SK-N-MC (cell line): ENCODE results near the gene ECE1.

Experiments used
- DNase-seq: peaks from one replicate; pipeline ENCODE4 v3.0.0-alpha.2; 2011; ENCODE audit warnings: low read depth, low spot score
- H3K27ac ChIP-seq: fragments of 200-600 bp; sonication (generic); 2 replicates; pipeline ENCODE4 v1.5.1; 2016; ENCODE audit warnings: mixed run types
- H3K36me3 ChIP-seq: fragments of 200-600 bp; sonication (generic); 2 replicates; pipeline ENCODE4 v1.6.1; 2017; ENCODE audit warnings: antibody characterized with exemption, low read length, mixed read lengths; ENCODE audit not compliant: insufficient read depth
- H3K4me3 ChIP-seq: fragments of 200-600 bp; sonication (generic); 2 replicates; pipeline ENCODE4 v1.5.1; 2016
- H3K9ac ChIP-seq: fragments of 200-600 bp; sonication (generic); 2 replicates; pipeline ENCODE4 v1.8.0; 2017; ENCODE audit warnings: mixed run types, mixed read lengths; ENCODE audit not compliant: insufficient read length
- H3K9me3 ChIP-seq: fragments of 200-600 bp; sonication (generic); 2 replicates; pipeline ENCODE4 v1.6.1; 2017; ENCODE audit warnings: low read depth, mild to moderate bottlenecking, antibody characterized with exemption, low read length, moderate library complexity, mixed read lengths
- EZH2 ChIP-seq: fragments of 200-600 bp; sonication (generic); IDR thresholded peaks from one replicate; pipeline ENCODE4 v1.6.1; 2017; ENCODE audit warnings: antibody characterized with exemption
- FOXP2 ChIP-seq: optimal IDR thresholded peaks from 2 replicates; pipeline ENCODE3; 2011; ENCODE audit warnings: mild to moderate bottlenecking, moderate library complexity; ENCODE audit not compliant: insufficient read depth; ENCODE audit errors: extremely low read length, control extremely low read depth
- POLR2AphosphoS5 ChIP-seq: IDR thresholded peaks from 2 replicates; pipeline ENCODE4 v1.6.1; 2012; ENCODE audit warnings: mild to moderate bottlenecking, low read depth, low read length, borderline replicate concordance

Gene ECE1

GRCh38 chr1:21264898-21265297, 25.4 kb downstream of the ECE1 start:
- H3K9me3 ChIP-seq, result no peaks in the 10 kb centered on the region
- H3K27ac ChIP-seq, result no peak overlapping the region
- H3K36me3 ChIP-seq, result 0 out of 2 replicates have a peak, but pooled peaks cover 4% of the 10 kb centered on the region
- TF ChIP-seq FOXP2, result no peak
- no peak for TF ChIP-seq EZH2
- TF ChIP-seq POLR2AphosphoS5, result no peak
- DNase-seq, result no peak
- H3K4me3 ChIP-seq, result no peak overlapping the region
- H3K9ac ChIP-seq, result no peak overlapping the region

GRCh38 chr1:21263653-21264225, 26.5 kb downstream of the ECE1 start:
- DNase-seq, result no peak
- H3K9me3 ChIP-seq, result no peaks in the 10 kb centered on the region
- H3K4me3 ChIP-seq, result no peak overlapping the region
- TF ChIP-seq EZH2 (no peak), FOXP2 (no peak), POLR2AphosphoS5 (no peak)
- H3K36me3 ChIP-seq, result no peaks in the 10 kb centered on the region
- no peak overlapping the region for H3K9ac ChIP-seq
- no peak overlapping the region for H3K27ac ChIP-seq

GRCh38 chr1:21263052-21263429, 27.2 kb downstream of the ECE1 start:
- Histone ChIP-seq H3K4me3 (no peak overlapping the region), H3K27ac (no peak overlapping the region), H3K9me3 (no peaks in the 10 kb centered on the region), H3K9ac (no peak overlapping the region), H3K36me3 (no peaks in the 10 kb centered on the region)
- DNase-seq, result no peak
- TF ChIP-seq FOXP2, result no peak
- no peak for TF ChIP-seq EZH2
- TF ChIP-seq POLR2AphosphoS5, result no peak

- no peak for DNase-seq
- H3K27ac ChIP-seq, result no peak overlapping the region
- TF ChIP-seq POLR2AphosphoS5 (no peak), FOXP2 (no peak), EZH2 (no peak)
Measured at GRCh38 chr1:21262293-21263051, 27.8 kb downstream of the ECE1 start.

GRCh38 chr1:21261551-21262292, 28.5 kb downstream of the ECE1 start:
- Histone ChIP-seq H3K9me3 (no peaks in the 10 kb centered on the region), H3K27ac (no peak overlapping the region), H3K36me3 (no peaks in the 10 kb centered on the region), H3K4me3 (no peak overlapping the region), H3K9ac (no peak overlapping the region)
- TF ChIP-seq FOXP2, result no peak
- TF ChIP-seq EZH2, result no peak
- TF ChIP-seq POLR2AphosphoS5, result no peak
- DNase-seq, result no peak

More at GRCh38 chr1:21262293-21263051, 27.8 kb downstream of the ECE1 start:
- Histone ChIP-seq H3K36me3 (no peaks in the 10 kb centered on the region), H3K9me3 (no peaks in the 10 kb centered on the region), H3K4me3 (no peak overlapping the region), H3K9ac (no peak overlapping the region)

- no peak overlapping the region for H3K9ac ChIP-seq
- H3K4me3 ChIP-seq, result no peak overlapping the region
- H3K27ac ChIP-seq, result no peak overlapping the region
- DNase-seq, result no peak
- H3K9me3 ChIP-seq, result no peaks in the 10 kb centered on the region
- no peak for TF ChIP-seq POLR2AphosphoS5
- TF ChIP-seq FOXP2, result no peak
- TF ChIP-seq EZH2, result no peak
- H3K36me3 ChIP-seq, result no peaks in the 10 kb centered on the region; the same call in 1 of the 2 replicates
Measured at GRCh38 chr1:21260405-21261125, 29.7 kb downstream of the ECE1 start.

GRCh38 chr1:21259316-21260076, 30.8 kb downstream of the ECE1 start:
- no peak for TF ChIP-seq POLR2AphosphoS5
- no peak for TF ChIP-seq EZH2
- no peak for TF ChIP-seq FOXP2

More at GRCh38 chr1:21259316-21260076, 30.8 kb downstream of the ECE1 start:
- H3K9me3 ChIP-seq, result no peaks in the 10 kb centered on the region
- no peak overlapping the region for H3K27ac ChIP-seq
- H3K4me3 ChIP-seq, result no peak overlapping the region
- no peaks in the 10 kb centered on the region; the same call in 1 of the 2 replicates for H3K36me3 ChIP-seq
- no peak for DNase-seq
- H3K9ac ChIP-seq, result no peak overlapping the region
